Kidney (tissue), 14 donors: ENCODE measurements around the gene IER3. TPM values are rescaled to one million over a fixed set of nuclear protein-coding genes. Genes with fewer than 3 reads are reported as not detected.
A peak's percentile ranks its signal among the peaks of the same experiment; 100 is the strongest.

Experiments used
- DNase-seq, 5 donors: peaks; one replicate each; pipeline ENCODE4 v3.0.0-alpha.2; 2013 to 2020
- FAIRE-seq: peaks from 2 replicates; lab custom pipeline; 2012; peaks lifted over from hg19 to GRCh38; lab: Jason Lieb, UNC
- H3K27ac ChIP-seq, 2 donors: one replicate each; pipeline ENCODE4 v1.7.0; 2013; ENCODE audit warnings: low read depth in 2 of 2, low read length in 2 of 2, inconsistent platforms in 1 of 2
- H3K27me3 ChIP-seq: one replicate; pipeline ENCODE4 v1.7.1; 2013; ENCODE audit warnings: low read length, inconsistent platforms; ENCODE audit not compliant: control insufficient read depth, insufficient read depth
- H3K36me3 ChIP-seq, 3 donors: one replicate each; pipeline versions ENCODE4 v1.7.0 to v1.7.1; 2013; ENCODE audit warnings: low read length in 3 of 3, control low read depth in 1 of 3, inconsistent platforms in 1 of 3; ENCODE audit not compliant: insufficient read depth in 3 of 3, control insufficient read depth in 2 of 3
- H3K4me1 ChIP-seq, 3 donors: one replicate each; pipeline versions ENCODE4 v1.7.0 to v1.7.1; 2013; ENCODE audit warnings: low read length in 3 of 3, inconsistent platforms in 1 of 3, low read depth in 1 of 3; ENCODE audit not compliant: control insufficient read depth in 2 of 3, insufficient read depth in 2 of 3
- H3K4me3 ChIP-seq, 3 donors: one replicate each; pipeline versions ENCODE4 v1.7.0 to v1.8.1; 2013; ENCODE audit warnings: low read length in 3 of 3, control low read depth in 1 of 3, inconsistent platforms in 1 of 3
- H3K9ac ChIP-seq, 3 donors: one replicate each; pipeline versions ENCODE4 v1.7.0 to v1.7.1; 2013; ENCODE audit warnings: low read length in 3 of 3, control low read depth in 1 of 3, inconsistent platforms in 1 of 3
- H3K9me3 ChIP-seq, 3 donors: one replicate each; pipeline versions ENCODE4 v1.7.0 to v1.7.1; 2013; ENCODE audit warnings: low read length in 3 of 3, control low read depth in 1 of 3, inconsistent platforms in 1 of 3; ENCODE audit not compliant: control insufficient read depth in 2 of 3, insufficient read depth in 1 of 3
- intact Hi-C: fragments of 100-400 bp; cut with DNase I; formaldehyde crosslinking; loops from one replicate; pipeline ENCODE4 v1.11.1; 2022
- polyA plus RNA-seq: library from polyadenylated mRNA; stranded (reverse); fragments of 350-450 nt; fragmentation: Illumina TruSeq; extraction: RNeasy Lipid Tissue Mini Kit (QIAGEN cat#74804); gene quantifications from one replicate; pipeline ENCODE4 v1.2.3, GENCODE V29; 2014; ENCODE audit warnings: low read depth, low replicate concordance; ENCODE audit not compliant: insufficient read depth
- total RNA-seq: library from RNA; stranded (reverse); fragmentation: NEBNext Ultra II Directional; extraction: Animal tissue kit (Norgen Biotek cat#: 25700); gene quantifications from one replicate; pipeline ENCODE4 v1.2.1, GENCODE V29; 2021
- TF ChIP-seq, protein P1 (sequence below): IDR thresholded peaks from 3 replicates; pipeline ENCODE4 v1.5.1; 2012; ENCODE audit warnings: mild to moderate bottlenecking, moderate library complexity, borderline replicate concordance; ENCODE audit not compliant: insufficient read depth; ENCODE audit errors: extremely low read depth
- donor health status: control.
- donor health status: control.
- donor health status: control.
- donor health status: control.
- donor health status: control.
- donor health status: DM: yes; HTN: yes; CAD: no.
- donor health status: Normal renal cell carcinoma (clear cell type).

IER3 gene
- total and polyA plus RNA-seq, 2 donors from 2014 or later: 59.5 to 94.3 TPM

DNA sequence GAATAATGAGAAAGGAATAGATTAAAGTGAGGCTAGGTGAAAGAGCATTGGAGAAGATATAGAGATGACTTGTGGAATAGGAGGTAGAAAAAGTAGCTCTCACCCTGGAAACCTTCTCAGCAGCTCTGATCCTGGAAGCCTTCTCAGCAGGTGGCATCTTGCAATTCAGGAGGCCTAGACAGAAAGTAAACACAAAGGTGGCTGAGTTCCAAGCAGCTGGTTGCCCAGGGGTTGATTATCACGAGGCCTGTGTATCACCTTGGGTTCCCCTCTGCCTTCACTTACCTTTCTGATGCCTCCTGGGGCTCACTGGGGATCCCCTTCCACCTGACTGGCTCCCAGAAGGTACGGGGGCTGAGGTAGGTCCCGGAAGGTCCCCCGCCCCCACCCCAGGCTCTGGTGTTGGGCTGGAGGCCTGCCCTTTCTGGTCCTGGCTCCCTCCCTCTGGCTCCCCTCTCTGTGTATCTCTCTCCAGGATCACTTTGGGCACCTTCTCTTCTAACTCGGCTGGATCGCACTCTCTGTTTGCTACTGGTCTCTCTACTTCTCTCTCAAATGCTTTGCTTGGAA, 37.0 kb downstream of the IER3 start:
- Histone ChIP-seq H3K4me1 (peaks cover 0 to 18% (median 7%) of the 10 kb centered on the region in 3 donors), H3K36me3 (peaks cover 4 to 25% (median 8%) of the 10 kb centered on the region in 3 donors), H3K4me3 (no peak overlapping the region), H3K9ac (no peak overlapping the region), H3K9me3 (no peaks in the 10 kb centered on the region), H3K27ac (no peak overlapping the region), H3K27me3 (no peaks in the 10 kb centered on the region)
- peak in 1 of 5 donors; percentile 25 for DNase-seq
- FAIRE-seq: no peak
- TF ChIP-seq, protein P1, sequence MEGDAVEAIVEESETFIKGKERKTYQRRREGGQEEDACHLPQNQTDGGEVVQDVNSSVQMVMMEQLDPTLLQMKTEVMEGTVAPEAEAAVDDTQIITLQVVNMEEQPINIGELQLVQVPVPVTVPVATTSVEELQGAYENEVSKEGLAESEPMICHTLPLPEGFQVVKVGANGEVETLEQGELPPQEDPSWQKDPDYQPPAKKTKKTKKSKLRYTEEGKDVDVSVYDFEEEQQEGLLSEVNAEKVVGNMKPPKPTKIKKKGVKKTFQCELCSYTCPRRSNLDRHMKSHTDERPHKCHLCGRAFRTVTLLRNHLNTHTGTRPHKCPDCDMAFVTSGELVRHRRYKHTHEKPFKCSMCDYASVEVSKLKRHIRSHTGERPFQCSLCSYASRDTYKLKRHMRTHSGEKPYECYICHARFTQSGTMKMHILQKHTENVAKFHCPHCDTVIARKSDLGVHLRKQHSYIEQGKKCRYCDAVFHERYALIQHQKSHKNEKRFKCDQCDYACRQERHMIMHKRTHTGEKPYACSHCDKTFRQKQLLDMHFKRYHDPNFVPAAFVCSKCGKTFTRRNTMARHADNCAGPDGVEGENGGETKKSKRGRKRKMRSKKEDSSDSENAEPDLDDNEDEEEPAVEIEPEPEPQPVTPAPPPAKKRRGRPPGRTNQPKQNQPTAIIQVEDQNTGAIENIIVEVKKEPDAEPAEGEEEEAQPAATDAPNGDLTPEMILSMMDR: no peak
- intact Hi-C loops: no loop called here

DNA sequence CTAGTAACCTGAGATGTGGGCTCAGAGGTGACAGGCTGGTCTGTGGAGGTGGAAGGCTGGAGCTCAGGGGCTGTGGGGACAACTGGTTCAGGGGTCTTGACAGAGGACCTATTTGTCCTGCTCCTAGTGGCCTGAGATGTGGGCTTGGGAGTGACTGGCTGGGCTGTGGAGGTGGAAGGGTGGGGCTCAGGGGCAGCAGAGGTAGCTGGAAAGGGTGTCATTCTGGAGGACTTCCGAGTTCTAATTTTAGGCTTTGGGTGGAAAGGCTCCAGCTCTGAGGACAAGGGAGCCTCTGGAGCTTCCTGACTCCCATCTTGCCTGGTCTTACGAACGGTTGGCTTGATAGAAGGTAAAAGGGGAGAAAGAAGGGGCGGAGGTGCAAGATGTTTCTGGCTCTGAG, 38.7 kb downstream of the IER3 start:
- TF ChIP-seq, protein P1: no peak
- intact Hi-C loops: no loop called here
- peaks cover 0 to 18% (median 7%) of the 10 kb centered on the region in 3 donors for H3K4me1 ChIP-seq
- no peaks in the 10 kb centered on the region for H3K27me3 ChIP-seq
- H3K36me3 ChIP-seq: peaks cover 0 to 13% (median 0%) of the 10 kb centered on the region in 3 donors
- FAIRE-seq (no peak), DNase-seq (peak in 1 of 5 donors; percentile 20)
- no peaks in the 10 kb centered on the region for H3K9me3 ChIP-seq
- H3K9ac ChIP-seq: no peak overlapping the region
- no peak overlapping the region for H3K4me3 ChIP-seq
- no peak overlapping the region for H3K27ac ChIP-seq

DNA sequence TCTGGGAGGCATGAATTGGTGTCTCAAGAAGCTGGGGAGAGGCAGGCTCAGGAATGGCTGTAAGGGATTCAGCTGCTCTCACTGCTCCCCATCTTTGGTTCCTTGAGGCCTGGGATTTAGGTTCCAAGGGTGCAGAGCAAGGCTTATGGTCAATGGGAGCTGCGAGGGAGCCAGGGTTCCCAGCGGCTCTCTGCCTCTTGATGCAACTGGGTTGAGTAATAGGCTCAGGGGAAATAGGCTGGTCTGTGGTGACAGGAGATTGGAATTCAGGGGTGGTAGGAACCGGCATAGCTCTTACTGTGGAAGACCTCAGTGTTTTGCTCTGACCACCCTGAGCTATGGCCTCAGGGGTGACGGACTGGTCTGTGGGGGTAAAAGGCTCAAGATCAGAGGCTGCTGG, 40.5 kb downstream of the IER3 start:
- H3K4me1 ChIP-seq: peaks cover 0 to 7% (median 3%) of the 10 kb centered on the region in 3 donors
- no peak overlapping the region for H3K9ac ChIP-seq
- intact Hi-C loops: no loop called here
- H3K36me3 ChIP-seq: peaks cover 0 to 6% (median 0%) of the 10 kb centered on the region in 3 donors
- peak in 1 of 5 donors; percentile 10 for DNase-seq
- H3K27ac ChIP-seq: no peak overlapping the region
- no peak overlapping the region for H3K4me3 ChIP-seq
- H3K9me3 ChIP-seq: no peaks in the 10 kb centered on the region
- TF ChIP-seq, protein P1: no peak
- no peak for FAIRE-seq
- H3K27me3 ChIP-seq: no peaks in the 10 kb centered on the region
